GM19099 (cell line): ENCODE measurements around the gene GLIPR2.

Experiments
- POLR2A ChIP-seq: IDR thresholded peaks from 3 replicates; pipeline ENCODE4 v1.6.1; 2011; ENCODE audit warnings: low read depth; ENCODE audit not compliant: insufficient read length; ENCODE audit errors: extremely low read depth

The GLIPR2 gene

DNA sequence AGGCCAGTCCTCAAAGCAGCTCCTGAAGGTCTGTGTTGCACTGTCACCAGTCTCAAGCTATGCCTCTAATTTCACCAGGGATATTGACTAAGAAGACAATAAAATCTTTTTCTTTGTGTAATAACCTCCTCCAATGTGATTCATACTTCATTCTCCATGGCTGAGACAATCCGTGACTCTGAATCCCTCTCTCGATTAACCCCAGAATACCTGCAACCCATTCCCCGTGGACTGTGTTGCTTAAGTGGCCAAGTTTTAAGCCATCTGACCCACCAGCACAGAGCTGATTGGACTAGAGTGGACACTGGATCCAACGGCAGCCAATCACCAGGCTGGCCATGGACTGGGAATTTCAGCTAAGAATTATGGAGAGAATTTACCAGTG is 27.2 kb downstream of the GLIPR2 start:
- no peak for TF ChIP-seq POLR2A

DNA sequence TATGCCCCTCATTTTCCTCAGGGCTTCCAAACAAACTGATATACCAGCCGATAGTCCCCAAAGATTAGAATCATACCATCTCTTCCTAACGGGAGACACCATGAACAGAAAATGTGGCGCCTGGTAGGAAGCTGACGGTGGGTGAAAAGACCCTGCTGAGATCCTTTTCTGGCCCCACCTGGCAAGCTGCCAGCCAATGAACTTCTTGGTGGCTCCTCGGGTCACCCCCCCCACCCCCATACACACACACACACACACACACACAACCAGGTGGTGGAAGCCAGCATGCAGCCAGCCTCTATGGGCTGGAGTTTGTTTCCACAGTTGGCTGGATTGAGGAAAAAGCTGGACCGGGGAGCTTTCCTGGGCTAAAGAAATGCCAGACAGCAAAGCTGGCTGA is 27.8 kb downstream of the GLIPR2 start:
- TF ChIP-seq POLR2A, result no peak

- no peak for TF ChIP-seq POLR2A
Observed at GRCh38 chr9:36164989-36165388, 28.5 kb downstream of the GLIPR2 start.

DNA sequence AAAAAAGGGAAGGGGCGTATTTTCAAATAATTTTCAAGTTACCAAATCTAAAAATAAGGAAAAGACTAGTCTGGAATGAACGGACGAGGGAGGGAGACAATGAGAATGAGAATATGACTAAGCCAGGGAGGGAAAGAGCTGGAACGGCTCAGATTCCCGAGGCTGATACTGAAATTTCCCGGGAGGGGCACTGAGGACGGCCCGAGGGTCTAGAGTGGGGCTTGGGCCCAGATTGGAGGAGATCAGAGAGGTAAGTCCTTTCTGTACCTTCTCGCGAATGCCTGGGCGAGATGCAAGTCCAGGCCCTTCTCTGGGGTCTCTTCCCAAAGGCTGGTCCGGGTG is 29.3 kb downstream of the GLIPR2 start:
- TF ChIP-seq POLR2A, result no peak

- TF ChIP-seq POLR2A, result no peak
Observed at GRCh38 chr9:36166168-36166927, 29.8 kb downstream of the GLIPR2 start.

DNA sequence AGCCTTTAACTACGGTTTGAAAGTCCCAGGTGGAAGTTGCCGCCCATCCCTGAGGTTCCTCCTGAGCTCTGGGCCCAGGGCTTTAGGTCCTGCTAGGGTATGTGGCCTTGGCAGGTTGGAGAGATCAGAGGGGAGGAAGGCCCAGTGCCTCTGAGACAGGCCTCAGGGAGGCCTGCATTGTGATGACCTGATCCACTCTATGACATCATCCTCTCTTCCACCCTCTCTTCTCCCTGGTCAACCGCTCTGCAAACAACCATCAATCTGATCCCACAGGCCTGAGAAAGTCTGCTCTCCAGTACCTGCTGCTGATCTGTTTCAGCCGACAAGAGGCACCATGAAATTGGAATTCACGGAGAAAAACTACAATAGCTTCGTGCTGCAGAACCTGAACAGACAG is 32.6 kb downstream of the GLIPR2 start, which contains the start of gene CCIN:
Gene CCIN, plus strand, starts transcription at position 223 of the 400 bp plus-strand sequence. Its CDS starts 115 bp downstream, at position 338.
- no peak for TF ChIP-seq POLR2A

- no peak for TF ChIP-seq POLR2A
Observed at GRCh38 chr9:36169708-36170107, 33.2 kb downstream of the GLIPR2 start.

DNA sequence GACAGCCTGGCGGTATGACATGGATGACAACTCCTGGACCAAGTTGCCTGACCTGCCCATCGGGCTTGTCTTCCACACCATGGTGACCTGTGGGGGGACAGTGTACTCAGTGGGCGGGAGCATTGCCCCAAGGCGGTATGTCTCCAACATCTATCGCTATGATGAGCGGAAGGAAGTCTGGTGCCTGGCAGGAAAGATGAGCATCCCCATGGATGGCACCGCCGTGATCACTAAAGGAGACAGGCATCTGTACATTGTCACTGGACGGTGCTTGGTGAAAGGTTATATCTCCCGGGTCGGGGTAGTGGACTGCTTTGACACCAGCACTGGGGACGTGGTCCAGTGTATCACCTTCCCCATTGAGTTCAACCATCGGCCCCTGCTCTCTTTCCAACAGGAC is 34.0 kb downstream of the GLIPR2 start:
- no peak for TF ChIP-seq POLR2A

DNA sequence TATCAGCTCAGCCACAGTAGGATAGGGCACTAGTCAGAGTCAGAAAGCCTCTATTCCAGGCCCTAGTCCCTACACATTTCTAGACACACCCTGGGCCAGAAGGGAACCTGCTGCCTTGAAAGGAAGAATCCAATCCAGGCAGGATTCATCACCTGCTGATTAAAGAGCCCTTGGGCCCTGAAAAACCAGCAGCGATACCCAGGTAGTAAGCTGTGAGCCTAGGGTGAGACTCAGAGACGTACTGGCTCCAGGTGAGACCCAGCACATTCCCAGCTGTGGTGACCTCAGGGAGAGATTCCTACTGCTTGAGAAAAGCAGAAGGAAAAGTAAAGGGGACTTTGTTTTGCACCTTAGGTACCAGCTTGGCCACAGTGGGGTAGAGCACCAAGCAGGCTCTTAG is 37.3 kb downstream of the GLIPR2 start:
- no peak for TF ChIP-seq POLR2A

DNA sequence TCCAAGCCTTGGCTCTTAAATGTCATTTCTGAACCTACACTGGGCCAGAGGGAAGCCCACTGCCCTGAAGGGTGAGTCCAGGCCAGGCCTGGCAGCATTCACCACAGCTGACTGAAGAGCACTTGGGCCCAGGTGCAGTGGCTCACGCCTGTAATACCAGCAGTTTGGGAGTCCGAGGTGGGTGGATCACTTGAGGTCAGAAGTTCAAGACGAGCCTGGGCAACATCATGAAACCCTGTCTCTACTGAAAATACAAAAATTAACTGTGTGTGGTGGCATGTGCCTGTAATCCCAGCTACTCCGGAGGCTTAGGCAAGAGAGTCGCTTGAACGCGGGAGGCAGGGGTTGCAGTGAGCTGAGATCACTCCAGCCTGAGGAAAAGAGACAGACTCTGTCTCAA is 37.7 kb downstream of the GLIPR2 start:
- no peak for TF ChIP-seq POLR2A

DNA sequence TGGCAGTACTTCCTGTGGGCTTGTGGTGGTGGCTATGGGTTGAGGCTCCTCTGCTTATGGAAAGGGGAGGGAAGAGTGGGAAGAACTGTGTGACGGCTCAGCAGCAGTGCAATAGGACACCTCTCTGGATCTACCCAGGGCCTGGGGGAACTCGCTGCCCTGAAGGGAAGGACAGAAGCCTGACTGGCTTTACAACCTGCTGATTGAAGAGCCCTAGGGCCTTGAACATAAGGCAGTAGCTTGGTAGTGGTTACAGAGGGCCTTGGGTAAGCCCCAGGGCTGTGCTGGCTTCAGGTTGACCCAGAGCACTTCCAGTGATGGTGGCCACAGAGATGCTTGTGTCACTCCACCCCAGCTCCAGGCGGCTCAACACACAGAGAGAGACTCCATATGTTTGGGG is 38.2 kb downstream of the GLIPR2 start:
- TF ChIP-seq POLR2A, result no peak

DNA sequence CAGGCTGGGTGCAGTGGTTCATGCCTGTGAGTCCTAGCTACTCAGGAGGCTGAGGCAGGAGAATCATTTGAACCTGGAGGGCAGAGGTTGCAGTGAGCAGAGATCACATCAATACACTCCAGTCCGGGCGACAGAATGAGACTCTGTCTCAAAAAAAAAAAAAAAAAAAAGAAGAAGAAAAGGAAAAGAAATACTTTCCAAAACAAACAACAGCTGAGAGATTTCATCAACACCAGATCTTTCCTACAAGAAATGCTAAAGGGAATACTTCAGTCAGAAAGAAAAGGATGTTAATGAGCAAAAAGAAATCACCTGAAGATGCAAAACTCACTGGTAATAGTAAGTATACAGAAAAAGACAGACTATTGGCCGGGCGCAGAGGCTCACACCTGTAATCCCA is 41.0 kb downstream of the GLIPR2 start:
- TF ChIP-seq POLR2A, result no peak

DNA sequence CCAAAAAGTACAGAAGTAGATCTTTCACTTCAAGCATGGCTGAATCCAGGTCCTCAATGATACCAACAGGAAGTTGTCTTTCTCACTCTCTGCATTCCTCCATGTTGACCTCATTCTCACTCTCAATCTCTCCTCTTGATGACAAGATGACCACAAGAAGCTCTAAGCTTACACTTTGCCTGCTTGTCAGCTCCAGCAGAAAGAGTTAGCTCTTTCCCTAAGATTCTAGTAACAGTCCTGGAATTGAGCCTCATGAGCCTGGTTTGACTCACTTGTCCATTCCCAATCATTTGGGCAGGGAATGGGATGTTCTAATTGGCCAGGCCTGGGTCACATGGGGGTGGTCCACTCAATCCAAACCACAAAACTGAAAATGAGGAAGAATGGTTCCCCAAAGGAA is 50.9 kb downstream of the GLIPR2 start:
- no peak for TF ChIP-seq POLR2A

GRCh38 chr9:36188212-36188611 is 51.7 kb downstream of the GLIPR2 start:
- TF ChIP-seq POLR2A, result no peak

DNA sequence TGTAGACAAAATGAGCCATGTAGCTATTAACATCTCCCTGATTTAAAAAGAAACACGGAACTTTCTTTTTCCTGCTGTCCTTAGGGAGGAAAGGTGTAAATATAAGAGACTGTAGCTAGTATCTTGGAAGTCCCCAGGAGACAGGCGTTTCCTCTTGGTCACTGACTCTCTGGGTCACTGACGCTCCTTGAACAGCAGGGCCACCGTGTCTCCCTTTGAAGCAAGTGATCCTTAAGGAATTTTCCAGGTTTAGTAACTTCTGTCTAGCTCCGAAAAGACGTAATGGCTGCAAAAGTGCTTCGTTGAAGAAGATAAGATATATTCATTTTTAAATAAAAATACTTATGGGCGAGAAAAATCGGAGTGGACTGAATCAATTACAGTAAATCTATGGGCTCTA is 53.4 kb downstream of the GLIPR2 start:
- TF ChIP-seq POLR2A, result no peak

- TF ChIP-seq POLR2A, result peak; percentile 99
Observed at GRCh38 chr9:36190388-36191289, 54.1 kb downstream of the GLIPR2 start, which contains the start of gene CLTA. TSS of gene CLTA (plus strand) at chr9:36190921. CDS start at chr9:36191057, 136 bp downstream.
